Astrocyte of the spinal cord (primary cell): Measurements from ENCODE around the gene DAGLA.
A peak's percentile ranks its signal among the peaks of the same experiment; 100 is the strongest.

Experiments used
- DNase-seq: peaks from one replicate; pipeline ENCODE4 v3.0.0; 2011; ENCODE audit warnings: low read depth, low spot score
- H3K4me3 ChIP-seq: 2 replicates; pipeline ENCODE4 v1.5.1; 2011; ENCODE audit warnings: low read depth, mild to moderate bottlenecking, low read length, moderate library complexity
- in situ Hi-C: cut with HindIII; loops from 2 replicates; pipeline ENCODE4 v1.10.0; 2017; ENCODE audit warnings: low sequenced_read_pairs
- TF ChIP-seq, protein P1 (sequence below): IDR thresholded peaks from 2 replicates; pipeline ENCODE4 v1.5.1; 2012; ENCODE audit warnings: low read depth, mild to moderate bottlenecking, low read length, inconsistent platforms

Gene DAGLA

DNA sequence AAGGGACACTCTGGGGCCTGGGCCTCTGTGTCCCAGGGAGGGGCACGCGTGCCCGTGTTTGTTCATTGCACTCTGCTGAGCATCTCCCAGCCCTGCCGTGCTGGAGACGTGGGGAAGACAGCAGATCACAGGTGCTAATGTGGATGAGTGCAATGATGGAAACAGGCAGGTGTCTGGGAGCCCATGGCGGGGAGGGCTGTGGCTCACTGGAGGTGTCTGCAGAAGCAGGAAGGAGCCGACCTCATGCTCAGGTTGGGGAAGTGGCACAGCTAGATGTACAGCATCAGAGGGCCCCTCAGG, 104.3 kb downstream of the DAGLA start:
- no peak for DNase-seq
- in situ Hi-C loops = no loop called here
- TF ChIP-seq, protein P1, sequence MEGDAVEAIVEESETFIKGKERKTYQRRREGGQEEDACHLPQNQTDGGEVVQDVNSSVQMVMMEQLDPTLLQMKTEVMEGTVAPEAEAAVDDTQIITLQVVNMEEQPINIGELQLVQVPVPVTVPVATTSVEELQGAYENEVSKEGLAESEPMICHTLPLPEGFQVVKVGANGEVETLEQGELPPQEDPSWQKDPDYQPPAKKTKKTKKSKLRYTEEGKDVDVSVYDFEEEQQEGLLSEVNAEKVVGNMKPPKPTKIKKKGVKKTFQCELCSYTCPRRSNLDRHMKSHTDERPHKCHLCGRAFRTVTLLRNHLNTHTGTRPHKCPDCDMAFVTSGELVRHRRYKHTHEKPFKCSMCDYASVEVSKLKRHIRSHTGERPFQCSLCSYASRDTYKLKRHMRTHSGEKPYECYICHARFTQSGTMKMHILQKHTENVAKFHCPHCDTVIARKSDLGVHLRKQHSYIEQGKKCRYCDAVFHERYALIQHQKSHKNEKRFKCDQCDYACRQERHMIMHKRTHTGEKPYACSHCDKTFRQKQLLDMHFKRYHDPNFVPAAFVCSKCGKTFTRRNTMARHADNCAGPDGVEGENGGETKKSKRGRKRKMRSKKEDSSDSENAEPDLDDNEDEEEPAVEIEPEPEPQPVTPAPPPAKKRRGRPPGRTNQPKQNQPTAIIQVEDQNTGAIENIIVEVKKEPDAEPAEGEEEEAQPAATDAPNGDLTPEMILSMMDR = no peak
- no peak overlapping the region for H3K4me3 ChIP-seq

DNA sequence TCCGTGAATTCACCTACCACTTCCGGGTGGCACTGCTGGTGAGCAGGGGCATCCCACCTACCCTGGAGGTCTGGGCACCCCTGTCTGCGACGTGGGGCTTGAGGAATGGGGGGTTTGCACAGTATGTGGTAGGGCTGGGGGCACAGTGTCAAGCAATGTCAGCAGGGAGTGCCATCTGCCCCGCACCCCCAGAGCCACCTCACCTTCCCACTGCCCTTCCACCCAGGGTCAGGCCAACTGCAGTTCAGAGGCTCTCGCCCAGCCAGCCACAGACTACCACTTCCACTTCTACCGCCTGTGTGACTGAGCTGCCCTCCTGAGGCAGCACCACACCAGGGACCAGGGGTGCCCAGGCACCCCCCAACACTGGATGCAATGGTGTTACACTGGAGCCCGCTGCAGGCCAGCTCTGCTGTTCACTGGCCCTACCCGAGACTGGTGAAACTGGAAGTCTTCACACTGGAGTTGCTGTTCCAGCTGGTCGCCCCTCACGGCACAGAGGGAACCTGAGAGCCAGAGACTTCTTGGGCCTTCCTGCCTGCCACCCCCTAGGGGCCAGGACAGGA, 105.7 kb downstream of the DAGLA start:
- no peak overlapping the region for H3K4me3 ChIP-seq
- TF ChIP-seq, protein P1 = no peak
- no peak for DNase-seq
- in situ Hi-C loops = no loop called here

DNA sequence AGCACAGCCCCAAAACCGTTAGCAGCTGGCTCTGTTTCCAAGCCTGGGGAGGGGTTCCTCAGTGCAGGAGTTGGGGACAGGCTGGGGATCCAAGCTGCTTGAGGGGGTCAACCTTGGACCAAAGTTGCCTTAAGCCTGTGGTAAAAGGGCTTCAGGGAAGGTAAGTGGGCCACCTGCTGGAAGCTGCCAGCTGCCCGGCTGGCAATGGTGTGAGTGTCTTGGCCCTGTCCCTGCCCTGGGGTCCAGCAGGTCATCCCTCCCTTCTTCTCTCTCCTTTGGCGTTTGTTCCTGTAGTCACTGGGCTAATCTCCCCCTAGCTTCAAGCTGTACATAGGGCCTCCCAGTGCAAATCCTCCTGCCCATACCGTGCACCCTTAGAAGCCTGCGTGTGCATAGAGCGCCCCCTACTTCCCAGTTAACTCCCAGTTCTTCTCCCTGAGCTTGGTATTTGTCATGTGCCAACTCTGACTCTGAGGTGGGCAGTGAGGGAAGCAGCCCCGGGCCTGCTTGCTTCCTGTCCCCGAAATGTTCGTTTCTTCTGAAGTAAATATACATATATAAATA, 107.8 kb downstream of the DAGLA start:
- H3K4me3 ChIP-seq = no peak overlapping the region
- TF ChIP-seq, protein P1 = peak; percentile 70
- in situ Hi-C loops = no loop called here
- peak; percentile 65 for DNase-seq

DNA sequence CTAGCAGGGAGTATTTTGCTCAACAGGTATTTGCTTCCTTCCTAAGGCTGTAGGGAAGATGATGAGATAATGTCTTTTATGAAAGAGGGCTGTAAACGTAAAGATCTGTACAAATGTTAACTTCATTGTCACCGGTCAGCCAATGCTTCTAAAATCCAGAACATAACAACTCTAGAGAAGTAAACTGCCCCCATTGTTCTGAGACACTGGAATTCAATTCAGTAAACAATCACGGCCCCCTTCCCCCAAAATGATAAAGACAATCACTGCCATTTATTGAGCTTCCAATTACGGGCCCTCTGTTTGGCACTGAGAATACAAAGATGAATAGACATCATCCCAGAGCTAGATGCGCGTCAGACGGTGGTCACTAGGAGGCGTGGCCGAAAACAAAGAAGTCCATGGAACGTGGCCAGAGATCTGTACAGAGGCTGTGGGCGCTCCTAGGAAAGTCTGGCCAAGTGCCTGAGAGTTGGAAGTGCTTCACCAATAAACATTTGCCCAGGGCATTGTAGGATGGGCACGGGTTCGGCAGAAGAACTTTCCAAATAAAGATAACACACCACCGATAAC, 111.6 kb downstream of the DAGLA start:
- in situ Hi-C loops = no loop called here
- TF ChIP-seq, protein P1 = no peak
- peak overlapping the region; percentile 69 for H3K4me3 ChIP-seq
- DNase-seq = peak; percentile 93

DNA sequence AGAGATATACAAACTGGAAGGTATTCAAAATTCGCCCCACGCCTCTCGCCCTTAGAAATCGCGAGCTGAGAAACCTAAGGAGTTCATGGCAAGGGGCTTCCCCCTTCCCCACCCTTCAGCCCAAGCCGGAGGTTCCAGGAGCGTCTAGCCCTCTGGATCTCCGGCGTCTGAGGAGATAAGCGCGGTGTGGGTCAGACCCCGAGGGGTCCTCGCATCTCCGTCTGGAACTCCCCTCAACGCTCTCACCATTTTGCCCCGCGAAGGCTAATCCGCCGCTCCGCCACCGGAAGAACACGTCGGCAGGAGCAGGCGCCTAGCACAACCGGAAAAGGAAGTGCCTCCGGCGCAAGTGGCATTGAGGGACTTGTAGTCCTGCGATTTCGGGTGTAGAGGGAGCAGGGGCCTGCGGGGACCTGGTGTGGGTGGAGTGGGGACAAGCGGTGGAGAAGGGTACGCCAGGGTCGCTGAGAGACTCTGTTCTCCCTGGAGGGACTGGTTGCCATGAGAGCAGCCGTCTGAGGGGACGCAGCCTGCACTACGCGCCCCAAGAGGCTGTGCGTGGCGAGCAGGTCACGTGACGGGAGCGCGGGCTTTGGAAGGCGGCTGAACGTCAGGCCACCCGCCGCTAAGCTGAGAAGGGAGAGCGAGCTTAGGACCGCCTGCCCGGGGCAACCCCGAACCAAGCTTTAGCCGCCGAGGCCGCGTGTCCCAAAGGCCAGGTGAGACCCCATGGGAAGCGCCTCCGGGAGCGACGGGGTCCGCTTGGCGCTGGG, 112.3 kb downstream of the DAGLA start, which contains the start of the genes FEN1 and TMEM258:
TSS of gene FEN1 (plus strand) at position 602 of the 773 bp plus-strand sequence. CDS start 2,451 bp downstream, outside the sequence.
TSS of gene TMEM258 (minus strand) at position 290 of the 773 bp plus-strand sequence. CDS start at position 249, 41 bp downstream.
- peak within 1 kb of the TSS; percentile 69 for H3K4me3 ChIP-seq
- TF ChIP-seq, protein P1 = no peak
- in situ Hi-C loops = no loop called here
- peak; percentile 95 for DNase-seq

DNA sequence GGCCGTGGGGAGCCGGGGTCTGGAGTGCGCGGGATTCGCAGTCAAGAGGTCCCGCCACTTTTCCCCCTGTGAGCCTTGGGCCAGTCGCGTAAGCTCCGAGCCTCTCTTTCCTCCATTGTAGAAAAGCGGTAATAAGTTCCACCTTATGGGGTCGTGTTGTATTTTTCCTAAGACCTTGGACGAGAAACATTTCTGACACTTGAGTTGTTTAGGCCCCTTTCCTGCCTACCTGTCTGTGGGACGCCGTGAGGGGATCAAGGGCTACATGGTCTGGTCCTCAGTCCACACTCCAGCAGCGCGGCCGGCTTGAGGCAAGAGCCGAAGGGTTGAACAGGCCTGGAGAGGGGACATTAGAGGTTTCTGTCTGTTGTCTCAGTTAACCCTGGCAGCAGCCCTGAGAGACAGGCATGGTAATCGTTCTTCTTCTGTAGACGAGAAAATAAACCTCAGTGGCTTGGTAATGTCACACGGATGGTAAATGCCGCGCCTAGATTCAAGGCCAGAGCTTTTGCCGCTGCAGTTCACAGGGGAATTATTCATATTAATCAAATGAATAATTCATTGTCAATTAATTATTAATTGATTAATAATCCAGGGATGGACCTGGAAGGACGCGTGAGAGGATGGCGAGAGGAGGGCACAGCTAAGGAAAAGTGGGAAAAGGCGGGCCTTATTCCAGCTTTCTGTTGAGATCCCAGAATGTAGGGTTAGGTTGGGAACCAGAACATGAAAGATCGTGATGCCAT, 113.1 kb downstream of the DAGLA start:
- in situ Hi-C loops = no loop called here
- DNase-seq = no peak
- TF ChIP-seq, protein P1 = no peak
- H3K4me3 ChIP-seq = peak overlapping the region; percentile 69
